Fibroblast of skin of abdomen (primary cell): ENCODE data around the gene CHAMP1. TPM values are rescaled to one million over a fixed set of nuclear protein-coding genes. Genes with fewer than 3 reads are reported as not detected.

ENCODE experiments used
- DNase-seq: peaks from one replicate; pipeline ENCODE4 v3.0.0-alpha.2; 2013
- polyA plus RNA-seq, 2 experiments: library from polyadenylated mRNA; unstranded; fragments of 120-200 nt; gene quantifications; one replicate each; pipeline ENCODE4 v1.2.1, GENCODE V29; 2013; ENCODE audit not compliant: insufficient read length in 2 of 2

The CHAMP1 gene, protein sequence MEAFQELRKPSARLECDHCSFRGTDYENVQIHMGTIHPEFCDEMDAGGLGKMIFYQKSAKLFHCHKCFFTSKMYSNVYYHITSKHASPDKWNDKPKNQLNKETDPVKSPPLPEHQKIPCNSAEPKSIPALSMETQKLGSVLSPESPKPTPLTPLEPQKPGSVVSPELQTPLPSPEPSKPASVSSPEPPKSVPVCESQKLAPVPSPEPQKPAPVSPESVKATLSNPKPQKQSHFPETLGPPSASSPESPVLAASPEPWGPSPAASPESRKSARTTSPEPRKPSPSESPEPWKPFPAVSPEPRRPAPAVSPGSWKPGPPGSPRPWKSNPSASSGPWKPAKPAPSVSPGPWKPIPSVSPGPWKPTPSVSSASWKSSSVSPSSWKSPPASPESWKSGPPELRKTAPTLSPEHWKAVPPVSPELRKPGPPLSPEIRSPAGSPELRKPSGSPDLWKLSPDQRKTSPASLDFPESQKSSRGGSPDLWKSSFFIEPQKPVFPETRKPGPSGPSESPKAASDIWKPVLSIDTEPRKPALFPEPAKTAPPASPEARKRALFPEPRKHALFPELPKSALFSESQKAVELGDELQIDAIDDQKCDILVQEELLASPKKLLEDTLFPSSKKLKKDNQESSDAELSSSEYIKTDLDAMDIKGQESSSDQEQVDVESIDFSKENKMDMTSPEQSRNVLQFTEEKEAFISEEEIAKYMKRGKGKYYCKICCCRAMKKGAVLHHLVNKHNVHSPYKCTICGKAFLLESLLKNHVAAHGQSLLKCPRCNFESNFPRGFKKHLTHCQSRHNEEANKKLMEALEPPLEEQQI
- polyA plus RNA-seq (2013, experiment 1 of 2; ENCODE audit: insufficient read length): 26.1 TPM
- polyA plus RNA-seq (2013, experiment 2 of 2; ENCODE audit: insufficient read length): 23.9 TPM

DNA sequence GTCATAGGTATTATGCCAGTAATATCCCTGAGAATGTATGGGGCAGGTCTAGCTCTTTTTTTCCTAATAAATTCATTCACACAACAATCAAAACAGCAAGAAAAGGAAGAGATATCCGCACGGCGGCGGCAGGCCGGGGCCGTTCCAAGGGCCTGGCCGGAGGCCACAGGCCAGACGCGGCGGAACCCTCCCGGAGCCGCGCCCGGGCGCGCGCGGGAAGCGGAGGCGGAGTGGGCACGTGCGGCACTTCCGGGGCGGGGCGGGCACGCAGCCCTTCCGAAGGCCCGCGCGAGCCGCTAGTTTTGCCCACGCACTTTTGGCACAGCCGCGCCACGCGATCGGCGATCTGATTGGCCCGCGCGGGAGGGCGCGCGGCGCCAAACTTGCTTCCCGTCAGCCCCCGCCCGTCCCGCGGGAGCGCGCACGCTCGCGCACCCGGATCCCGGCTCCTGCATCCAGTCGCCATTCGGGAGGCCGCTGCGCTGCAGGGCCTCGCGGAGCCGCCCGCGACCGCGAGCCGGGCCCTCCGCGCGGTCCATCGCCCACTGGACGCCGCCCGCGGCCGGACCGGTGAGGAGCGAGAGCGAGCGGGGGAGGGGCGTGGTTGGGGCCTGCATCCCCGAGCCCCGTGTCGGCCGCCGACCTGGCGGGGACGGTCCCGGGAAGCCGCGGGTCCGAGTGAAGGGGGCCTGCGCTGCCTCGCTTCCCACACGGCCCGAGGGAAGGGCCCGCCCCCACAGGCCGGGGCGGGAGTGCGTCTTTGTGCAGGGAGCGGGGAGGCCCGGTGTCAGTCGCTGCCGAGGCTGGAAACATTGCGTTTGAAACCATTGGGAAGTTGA is at the start of gene CHAMP1:
Gene CHAMP1 (plus strand): TSS at position 430 of the 839 bp plus-strand sequence. CDS start 9,340 bp downstream, outside the sequence.
- DNase-seq: peak; percentile 97

DNA sequence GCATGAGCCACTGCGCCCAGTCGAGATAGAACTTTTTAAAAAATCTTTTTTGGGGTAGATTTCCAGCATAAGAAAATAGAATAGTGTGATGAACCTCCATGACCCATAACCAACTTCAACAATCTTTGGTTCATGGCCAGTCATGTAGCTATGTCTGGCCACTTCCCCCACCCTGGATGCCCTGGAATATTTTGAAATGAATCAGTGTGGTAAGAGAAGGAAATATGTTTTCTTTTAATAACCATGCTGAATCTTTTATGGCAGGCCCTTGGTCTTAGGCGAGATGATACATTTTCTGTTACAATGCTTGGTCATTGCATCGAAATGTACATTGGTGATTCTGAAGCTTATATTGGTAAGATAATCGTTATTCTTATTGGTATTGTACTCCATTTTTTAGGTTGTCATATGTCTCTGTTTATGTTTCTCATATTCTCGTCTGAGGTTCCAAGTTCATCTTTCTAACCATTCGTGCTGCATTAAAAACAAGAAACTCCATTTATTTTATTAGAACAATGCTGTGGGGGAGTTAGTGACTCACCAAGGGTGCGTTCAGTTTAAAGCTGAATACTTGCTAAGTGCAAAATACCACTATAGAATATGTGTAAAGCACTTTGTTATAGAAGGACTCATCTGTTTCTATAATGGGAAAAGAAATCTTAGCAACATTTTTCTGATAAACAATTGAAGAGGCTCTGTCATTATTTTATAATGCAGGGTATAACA is 49.3 kb upstream of the CHAMP1 start:
- peak; percentile 90 for DNase-seq

DNA sequence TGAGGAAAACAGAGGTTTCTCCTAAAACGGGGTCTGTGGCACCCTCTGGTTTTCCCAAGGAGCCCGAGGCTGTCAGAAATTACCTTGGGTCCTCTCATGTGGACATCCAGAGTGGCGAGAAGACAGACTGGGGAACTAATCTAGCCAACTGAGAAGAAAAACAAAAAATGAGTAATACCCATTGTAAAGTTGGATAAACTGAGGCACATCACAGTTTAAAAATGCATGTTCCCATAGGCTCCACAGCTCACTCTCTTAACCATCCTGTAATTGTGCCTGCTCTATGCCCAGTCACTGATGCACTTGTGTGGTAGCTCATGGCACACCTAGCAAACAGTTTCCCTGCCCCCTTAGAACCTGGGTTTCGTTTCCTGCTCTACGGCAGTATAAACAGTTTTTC is 48.1 kb upstream of the CHAMP1 start:
- DNase-seq: no peak

- DNase-seq: no peak
These were observed 45.7 kb upstream of the CHAMP1 start for GRCh38 chr13:114268344-114269280.

DNA sequence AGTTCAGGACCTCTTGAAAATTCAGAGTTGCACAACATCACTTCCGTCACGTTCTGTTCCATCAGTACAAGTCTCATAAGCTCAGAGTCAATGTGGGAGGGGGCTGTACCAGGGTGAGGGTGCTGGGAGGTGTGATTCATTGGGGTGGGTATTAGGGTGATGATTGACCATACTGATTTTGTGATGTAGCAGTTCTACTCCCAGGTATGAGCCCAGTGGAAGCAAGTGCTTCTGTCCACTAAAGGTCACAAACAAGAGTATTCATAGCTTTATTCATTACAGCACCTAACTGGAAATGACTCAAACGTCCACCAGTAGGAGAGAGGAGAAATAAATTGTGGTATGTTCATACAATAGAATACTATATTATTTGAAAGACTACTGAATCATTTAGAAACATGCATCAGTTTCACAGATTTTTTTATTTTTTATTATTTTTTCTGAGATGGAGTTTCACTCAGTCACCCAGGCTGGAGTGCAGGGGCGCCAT is 45.0 kb upstream of the CHAMP1 start:
- no peak for DNase-seq

DNA sequence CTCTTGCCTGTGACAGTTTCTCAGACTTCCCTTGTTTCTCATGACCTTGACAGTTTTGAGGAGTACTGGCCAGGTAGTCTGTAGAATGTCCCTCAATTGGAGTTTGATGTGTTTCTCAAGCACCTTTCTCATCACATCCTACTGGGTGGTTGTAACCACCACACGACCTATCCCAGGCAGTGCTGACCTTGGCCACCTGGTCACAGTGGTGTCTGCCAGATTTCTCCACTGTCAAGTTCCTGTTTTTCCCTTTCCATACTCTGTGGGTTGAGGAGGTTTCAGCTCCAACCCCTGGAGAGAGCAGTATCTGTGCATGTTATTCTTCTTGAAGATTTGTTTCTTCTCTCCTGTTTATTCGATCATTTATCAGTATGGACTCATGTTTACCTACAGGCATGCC is 41.3 kb upstream of the CHAMP1 start:
- DNase-seq: no peak

DNA sequence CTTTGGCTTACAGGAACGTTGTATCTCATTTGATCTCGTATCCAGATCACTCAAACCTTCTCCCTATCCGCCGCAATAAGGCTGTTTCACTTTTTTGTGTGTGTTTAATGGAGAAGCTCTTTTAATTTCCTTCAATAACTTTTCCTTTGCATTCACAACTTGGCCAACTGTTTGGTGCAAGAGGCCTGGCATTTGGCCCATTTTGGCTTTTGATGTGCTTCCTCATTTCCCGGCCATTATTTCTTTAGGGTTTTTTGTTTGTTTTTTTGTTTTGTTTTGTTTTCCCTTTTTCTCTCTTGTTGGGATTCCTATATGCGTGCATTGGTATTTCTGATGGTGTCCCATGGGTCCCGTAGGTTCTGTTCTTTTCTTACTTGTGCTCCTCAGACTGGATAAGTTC is 39.0 kb upstream of the CHAMP1 start:
- no peak for DNase-seq

DNA sequence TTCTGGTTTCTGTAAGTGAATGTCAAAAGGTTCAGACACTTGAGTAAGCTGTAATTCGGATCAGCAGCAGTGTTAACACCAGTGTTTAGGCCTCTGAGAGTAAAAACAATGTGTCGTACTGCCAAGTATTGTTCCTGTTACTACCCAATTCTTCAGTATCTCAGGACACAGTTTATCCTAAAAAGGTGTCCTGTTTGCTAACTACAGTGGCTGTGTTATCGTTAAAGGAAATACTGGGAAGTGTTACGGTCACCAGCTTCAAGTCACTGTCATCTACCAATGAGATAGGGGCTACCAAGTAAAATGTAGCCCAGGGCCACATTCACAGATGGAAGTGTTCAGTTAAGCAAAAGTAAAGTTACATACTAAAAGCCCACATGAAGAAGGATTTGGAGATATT is 35.2 kb upstream of the CHAMP1 start:
- DNase-seq: no peak

DNA sequence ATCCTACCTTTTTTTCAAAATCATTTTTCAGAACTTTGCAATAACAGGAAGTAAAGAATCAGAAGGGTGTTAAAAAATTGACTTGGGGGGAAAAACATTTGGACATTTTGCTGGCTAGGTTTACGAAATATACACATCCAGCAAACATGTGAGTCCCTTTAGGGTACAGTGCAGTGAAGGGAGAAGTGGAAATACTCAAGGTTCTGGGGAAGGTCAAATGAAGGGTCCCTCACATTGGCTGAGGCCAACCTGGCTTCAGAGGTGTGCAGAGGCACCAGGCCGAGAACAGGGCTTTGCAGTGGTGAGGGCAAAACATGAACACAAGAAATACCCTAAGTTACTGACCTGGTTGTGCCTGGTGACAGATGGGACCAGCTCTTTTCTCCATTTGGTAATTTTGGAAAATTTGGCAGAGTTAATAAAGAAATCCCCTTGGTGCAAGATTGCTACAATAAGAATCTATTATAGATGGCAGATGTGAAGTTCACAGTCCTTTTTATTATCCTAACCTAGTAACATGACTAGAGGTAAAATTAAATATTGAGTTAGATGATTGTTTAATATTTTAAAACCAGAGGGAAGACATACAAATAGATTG is 34.4 kb upstream of the CHAMP1 start:
- DNase-seq: no peak

DNA sequence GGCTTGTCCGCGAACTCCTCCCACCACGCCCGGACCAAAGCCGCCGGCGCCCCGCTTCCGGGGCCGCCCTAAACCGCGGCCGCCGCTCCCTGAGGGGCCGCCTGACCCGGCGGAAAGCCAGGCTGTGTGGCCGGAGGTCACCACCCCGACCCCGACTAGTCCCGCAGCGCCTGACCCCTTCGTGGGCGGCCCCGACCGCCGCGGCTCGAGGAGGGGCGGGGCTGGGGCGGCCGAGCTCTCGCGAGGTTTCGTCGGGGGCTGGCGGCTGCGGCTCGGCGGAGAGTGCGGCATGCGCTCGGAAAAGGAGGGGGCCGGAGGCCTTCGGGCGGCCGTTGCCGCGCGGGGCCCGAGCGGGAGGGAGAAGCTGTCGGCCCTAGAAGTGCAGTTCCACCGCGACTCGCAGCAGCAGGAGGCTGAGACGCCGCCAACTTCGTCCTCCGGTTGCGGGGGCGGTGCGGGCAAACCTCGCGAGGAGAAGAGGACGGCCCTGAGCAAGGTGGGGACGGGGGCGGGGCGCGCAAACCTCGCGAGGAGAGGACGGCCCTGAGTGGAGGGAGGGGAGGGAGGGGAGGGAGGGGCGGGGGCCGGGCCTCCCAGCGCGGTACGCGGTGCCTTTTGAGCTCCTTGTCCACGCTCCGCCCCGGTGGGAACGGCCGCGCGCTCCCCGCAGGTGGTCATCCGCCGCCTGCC is 32.8 kb upstream of the CHAMP1 start, which contains the start of gene UPF3A:
Gene UPF3A (plus strand): TSS at position 251 of the 690 bp plus-strand sequence. CDS start 39 bp downstream, at position 290.
- DNase-seq: peak; percentile 95

- DNase-seq: no peak
These were observed 32.1 kb upstream of the CHAMP1 start for GRCh38 chr13:114282041-114282670.

DNA sequence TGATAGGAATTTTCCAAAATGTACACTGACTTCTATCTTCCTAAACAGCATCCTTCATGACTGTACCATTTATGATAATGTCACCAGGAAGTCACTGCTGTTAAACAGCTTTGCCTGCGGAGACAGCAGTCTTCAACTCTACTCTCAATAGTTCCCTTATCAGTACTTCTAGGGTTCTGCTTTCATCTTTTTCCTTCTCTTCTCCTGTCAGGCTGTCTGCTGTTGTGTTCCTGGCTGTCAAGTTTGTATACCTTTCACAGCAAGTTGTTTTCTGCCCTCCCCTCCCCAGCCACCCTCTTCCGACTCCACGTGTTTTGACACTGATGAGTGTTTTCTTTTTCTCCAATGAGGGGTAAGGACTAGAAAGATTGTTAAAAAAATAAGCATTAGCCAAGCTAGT is 30.7 kb upstream of the CHAMP1 start:
- no peak for DNase-seq

- DNase-seq: no peak
These were observed 29.6 kb upstream of the CHAMP1 start for GRCh38 chr13:114284680-114285079.

DNA sequence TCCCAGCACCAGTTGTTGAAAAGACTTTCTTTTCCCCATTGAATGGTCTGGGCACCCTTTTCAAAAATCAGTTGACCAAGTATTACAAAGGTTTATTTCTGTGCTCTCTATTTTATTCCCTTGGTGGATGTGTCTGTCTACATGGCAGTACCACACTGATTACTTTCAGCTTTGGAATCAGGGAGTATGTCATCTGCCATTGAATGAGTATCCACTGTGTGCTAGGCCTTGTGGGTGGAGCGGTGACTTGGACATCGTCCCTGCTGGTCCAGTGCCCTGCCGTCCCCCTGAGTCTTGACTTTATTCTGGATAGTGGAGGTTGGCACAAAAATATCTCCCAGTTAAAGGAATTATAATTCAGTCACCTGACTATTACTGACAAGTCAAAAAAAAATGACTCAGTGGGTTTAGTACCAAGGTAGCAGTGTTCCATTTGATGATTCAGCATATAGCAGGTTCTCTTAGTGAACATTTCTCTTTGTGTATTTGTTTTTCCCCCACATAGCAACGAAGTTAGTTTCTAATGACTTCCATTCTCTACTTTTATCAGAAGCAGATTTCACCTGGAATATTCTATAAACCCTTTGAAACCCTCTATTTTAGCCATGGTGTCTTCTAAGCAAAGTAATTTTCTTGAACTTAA is 29.0 kb upstream of the CHAMP1 start:
- no peak for DNase-seq

DNA sequence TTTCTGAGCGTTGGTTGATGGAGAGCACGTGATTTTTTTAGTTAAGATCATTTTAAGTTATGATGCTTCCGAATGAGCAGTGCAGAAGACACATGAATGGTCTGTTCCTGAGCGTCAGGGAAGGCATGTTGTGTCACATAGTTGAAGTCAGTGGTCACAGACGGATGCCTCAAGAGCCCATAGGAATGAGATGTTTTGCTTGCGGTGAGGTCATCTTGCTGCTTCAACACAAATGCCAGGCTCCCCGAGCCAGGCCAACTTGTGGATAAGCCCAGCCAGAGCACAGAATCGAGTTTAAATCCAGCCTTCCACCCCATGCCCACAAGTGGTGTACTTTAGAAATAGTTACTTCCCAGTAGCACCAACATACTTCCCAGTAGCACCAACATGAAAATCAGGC is 27.5 kb upstream of the CHAMP1 start:
- peak; percentile 46 for DNase-seq

DNA sequence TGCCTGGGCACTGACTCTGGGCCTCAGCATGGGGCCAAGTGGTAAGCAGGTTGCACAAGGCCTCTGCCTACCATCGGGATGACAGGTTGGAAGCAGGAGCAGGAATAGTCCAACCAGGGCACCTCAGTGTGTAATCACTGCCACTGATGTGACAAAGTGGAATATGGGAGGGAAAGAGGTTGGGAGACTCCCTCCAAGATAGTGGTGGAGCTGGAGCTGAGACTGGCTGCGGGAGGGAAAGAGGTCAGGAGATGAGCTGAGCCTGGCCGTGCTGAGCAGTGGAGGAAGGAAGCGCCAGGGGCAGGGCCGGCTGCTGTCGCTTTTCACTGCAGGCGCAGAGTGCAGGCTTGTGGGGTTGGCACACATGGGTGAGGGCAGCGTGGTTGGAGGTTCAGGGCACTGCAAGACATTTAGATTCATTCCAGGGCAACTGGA is 26.1 kb upstream of the CHAMP1 start:
- no peak for DNase-seq

- no peak for DNase-seq
These were observed 17.9 kb upstream of the CHAMP1 start for GRCh38 chr13:114296448-114296847.

- no peak for DNase-seq
These were observed 17.4 kb upstream of the CHAMP1 start for GRCh38 chr13:114296902-114297301.
